Central memory CD4-positive, alpha-beta T cell (primary cell): ENCODE data around the gene PSMC4.

Experiments used
- DNase-seq: peaks from one replicate; pipeline ENCODE4 v3.0.0; 2022
- total RNA-seq, 3 experiments: gene quantifications; one replicate each; lab custom pipeline; 2026; lab: John Stamatoyannopoulos, UW

Gene PSMC4
- 61.1 to 265 (median 76.8) reads per million in 3 experiments for total RNA-seq

DNA sequence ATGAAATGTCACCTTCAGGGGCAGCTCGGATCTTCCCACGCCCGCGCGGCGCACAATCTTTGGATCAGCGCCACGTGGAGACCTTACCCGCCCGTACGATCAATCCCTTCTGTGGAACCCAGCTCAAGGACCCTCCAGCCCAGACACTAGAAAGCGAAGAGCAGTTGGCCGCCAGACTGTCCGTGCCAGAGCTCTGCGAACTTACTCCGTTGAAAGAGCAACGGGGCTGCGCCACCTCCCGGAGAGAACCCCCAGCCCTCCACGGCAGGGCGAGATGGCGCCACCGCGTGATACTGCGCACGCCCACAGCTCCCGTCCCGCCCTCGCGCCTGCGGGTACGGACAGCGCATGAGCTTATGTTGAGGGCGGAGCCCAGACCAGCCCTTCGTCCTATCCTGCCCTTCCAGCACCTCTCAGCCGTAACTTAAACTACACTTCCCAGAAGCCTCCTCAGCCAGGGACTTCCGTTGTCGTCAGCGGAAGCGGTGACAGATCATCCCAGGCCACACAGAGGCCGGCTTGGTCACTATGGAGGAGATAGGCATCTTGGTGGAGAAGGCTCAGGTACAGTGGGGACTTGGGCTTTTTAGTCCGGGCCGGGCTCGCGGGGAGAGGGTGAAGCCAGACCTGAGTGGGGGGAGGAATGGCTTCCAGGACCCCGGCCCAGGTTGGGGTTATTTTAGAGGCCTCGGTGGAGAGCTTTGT is at the start of gene PSMC4:
Gene PSMC4 (plus strand): TSS at position 491 of the 705 bp plus-strand sequence. CDS start 38 bp downstream, at position 529.
- DNase-seq: peak; percentile 99

DNA sequence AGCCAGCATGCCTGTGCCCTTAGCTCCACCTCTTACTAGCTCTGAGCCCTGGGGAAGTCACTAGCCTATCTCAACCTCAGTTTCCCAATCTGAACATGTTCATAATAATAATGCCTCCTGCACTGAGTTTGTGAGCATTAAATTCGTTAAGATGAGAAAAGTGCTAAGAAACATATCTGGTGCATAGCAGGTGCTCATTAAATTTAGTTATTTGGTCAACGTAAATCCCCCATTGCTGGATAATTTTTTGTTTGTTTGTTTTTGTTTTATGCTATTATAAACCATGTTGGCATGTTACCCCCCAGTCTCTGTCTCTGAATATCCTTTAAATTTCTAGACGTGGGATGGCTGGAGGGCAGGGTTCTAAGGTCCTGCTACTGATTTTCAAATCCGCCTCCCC is 47.1 kb upstream of the PSMC4 start:
- DNase-seq: no peak

DNA sequence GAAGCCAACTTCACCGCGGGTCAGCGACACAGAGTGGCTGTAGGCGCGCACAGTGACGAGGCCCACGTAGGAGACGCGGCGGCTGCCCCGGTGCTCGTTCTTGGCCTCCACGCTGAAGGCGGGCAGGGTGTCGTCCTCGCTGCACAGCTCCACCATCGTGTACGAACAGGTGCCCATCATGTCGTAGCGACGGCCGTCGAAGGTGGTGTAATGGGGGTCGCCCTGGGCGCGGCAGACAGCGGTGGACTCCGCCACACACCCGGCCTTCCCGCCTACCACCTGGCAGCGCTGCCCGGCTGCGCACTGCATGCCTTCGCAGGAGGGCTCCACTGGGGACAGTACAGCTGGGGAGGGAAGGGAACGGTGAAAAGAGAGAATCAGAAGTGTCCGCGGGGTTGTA is 46.6 kb upstream of the PSMC4 start:
- DNase-seq: no peak

DNA sequence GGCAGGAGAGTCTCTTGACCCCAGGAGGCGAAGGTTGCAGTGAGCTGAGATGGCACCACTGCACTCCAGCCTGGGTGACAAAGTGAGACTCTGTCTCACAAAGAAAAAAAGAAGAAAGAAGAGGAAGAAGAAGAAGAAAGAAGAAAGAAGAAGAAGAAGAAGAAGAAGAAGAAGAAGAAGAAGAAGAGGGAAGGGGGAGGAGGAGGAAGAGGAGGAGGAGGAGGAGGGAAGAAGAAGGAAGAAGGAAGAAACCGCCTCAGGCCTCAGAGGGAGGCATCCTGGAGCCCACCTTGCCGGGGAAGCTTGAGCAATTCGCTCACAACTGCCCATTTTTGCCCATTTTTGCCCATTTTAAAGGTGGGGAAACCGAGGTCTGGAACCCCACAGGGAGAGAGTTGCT is 46.0 kb upstream of the PSMC4 start:
- no peak for DNase-seq

DNA sequence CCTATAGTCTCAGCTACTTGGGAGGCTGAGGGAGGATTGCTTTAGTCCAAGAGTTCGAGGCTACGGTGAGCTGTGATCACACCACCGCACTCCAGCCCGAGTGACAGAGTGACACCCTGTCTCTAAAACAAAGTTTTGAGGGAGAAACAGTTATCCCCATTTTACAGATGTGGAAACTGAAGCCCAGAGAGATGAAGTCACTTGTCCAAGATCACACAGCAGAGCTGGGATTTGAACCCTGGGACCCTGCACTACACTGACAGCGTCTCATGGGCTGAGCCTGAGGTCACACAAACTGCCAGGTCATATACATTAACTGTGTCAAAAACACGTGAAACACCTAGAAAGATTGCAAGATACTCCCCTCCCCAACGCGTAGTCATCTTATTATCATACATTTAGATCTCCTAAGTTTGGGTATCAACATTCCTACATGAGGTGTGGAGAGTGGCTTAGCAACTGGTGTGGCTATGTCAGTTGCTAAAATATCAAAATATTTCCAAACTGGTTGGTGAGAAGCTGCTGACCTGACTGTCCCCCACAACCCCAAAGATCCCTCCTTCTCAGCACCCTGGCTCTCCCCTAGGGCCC is 44.7 kb upstream of the PSMC4 start:
- no peak for DNase-seq

DNA sequence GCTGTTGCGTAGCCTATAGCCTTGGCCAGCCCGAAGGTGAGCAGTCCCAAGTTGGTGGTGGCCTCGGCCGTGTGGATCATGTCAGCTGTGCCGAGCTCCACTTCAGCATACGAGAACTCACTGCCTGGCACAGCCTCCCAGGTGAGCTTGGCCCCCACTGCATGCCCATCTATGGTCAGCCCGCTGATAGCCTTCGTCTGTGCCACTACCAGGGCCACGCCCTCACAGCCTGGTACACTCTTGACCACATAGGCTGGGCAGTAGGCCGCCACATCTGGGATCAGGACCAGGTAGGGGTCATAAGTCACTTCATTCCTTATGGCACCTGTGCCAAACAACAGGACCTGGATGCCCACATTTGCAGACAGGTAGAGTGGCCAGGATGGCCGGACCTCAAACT is 43.9 kb upstream of the PSMC4 start:
- no peak for DNase-seq

DNA sequence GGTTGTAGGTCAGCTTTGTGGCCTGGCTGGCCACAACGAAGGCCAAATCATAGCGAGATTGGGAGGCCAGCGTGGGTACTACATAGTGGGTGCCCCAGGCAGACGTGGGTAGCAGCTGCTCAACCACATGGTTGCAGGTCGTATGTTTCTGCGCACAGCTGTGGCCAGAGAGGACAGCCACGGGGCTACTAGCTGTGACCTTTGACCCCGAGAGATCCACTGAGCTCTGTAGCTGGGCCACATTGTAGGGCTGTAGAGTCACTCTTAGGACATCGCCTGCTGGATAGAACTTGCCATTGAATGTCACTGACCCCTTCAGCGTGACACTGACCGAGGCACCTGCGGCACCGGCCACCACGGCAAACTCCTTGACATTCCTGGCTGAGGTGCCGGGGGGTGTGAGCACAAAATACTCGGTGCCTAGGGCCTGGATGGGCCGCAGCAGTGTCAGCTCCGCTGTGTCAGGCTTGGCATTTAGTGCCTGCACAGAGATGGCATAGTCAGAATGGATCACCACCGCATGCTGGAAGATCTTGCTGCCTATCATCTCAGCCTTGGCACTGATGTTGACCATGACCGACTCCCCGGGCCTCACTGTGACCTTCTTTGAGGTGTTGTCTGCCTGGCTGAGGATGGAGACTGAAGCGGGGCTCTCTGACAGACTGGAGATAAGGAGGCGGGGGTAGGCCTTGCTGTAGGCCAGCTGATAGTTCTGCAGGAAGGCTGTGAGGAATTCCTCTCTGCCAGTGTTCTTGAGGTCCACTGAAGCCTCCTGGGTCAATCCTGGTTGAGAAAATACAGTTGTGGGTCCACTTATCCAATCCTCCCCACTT is 43.2 kb upstream of the PSMC4 start:
- DNase-seq: no peak

DNA sequence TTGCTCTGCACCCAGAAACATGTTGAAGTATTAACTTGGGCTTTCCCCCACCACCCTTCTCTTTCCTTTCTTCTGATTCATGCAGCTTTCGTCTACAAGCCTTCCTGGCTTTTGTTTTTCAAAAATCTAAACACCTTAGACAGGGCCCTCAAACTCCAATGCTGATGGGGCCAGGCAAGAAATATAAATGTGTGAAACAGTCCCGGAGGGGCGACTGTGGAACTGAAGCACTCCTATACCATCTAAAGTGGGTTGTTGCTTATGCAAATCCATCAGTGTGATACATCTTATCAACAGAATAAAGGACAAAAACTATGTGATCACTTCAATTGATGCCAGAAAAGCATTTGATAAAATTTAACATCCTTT is 42.6 kb upstream of the PSMC4 start:
- no peak for DNase-seq

DNA sequence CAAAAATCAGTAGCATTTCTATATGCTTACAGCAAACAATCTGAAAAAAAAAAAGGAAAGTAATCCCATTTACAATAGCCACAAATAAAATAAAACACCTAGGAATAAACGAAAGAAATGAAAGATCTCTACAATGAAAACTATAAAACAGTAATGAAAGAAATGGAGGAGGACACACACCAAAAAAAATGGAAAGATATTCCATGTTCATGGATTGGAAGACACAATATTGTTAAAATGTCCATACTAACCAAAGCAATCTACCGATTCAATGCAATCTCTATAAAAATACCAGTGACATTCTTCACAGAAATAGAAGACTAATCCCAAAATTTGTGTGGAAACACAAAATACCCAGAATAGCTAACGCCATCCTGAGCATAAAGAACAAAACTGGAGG is 41.2 kb upstream of the PSMC4 start:
- DNase-seq: no peak

DNA sequence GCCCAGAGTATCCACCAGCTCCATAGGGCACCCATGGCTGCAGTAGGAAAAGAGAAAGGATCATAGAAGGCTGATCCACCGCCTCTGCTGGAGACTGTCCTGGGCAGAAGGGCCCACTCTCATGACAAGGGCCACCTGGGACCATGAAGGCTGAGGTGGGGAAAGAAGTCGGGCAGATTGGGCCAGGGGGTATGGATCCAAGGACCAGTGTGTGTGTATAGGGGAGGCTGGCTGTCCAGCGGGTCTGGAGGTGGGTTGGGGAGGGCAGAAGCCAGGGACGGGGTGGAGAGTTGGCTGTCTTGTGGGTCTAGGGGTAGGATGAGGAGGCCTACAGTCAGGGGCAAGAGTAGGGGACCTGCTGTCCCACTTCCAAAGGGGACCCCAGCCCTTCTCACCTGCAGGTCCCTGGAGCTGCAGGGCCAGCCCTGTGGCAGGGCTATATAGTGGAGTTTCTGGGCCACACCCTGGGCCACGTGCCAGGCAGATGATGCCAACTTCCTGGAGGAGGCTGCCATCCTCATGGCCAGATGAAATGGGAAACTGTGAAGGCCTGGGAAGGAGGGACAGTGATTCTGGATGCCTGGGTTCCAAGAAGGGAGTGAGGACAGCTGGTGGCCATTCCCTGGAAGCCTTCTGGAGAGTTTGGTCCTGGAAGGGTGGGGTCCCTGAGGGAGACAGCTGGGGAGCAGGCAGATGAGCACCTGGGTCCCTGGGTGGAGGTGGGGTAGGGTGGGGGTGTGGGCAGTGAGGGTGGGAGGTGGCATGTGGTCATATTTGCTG is 36.2 kb upstream of the PSMC4 start, which contains the start of gene FCGBP:
Gene FCGBP (minus strand): TSS at position 51 of the 780 bp plus-strand sequence.
- no peak for DNase-seq

DNA sequence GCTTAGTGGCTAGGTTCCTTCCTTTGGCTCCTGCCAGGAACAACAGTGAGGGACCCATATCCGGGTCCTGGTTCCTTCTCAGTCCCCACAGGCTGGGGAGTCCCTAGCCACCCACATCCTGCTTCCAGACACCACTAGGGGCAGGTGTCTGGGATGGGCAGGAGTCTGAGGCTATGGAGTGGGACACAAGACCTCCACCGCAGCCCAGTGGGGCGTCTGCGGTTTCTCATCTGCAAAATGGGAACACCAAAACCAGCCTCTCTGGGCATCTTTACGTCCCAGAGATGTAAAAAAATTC is 35.7 kb upstream of the PSMC4 start:
- DNase-seq: no peak

DNA sequence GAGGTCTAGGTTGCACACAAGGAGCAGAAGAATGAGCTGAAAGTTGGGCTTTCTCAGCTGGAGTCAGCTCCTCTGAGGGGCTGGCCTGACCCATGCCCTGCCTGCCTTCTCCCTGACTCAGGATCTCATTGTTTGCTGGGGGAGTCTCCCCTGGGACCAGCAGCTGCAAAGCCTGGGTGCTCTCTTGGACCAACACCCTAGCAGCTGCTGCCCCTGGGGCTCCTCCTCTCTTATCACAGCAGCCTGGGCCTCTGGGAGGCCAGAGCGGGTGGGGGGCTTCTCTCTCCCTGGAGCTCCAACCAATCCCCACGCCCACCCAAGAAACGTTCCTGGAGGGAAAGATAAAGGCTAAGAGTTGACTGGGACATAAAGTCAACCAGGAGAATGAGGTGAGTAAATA is 34.9 kb upstream of the PSMC4 start:
- no peak for DNase-seq

DNA sequence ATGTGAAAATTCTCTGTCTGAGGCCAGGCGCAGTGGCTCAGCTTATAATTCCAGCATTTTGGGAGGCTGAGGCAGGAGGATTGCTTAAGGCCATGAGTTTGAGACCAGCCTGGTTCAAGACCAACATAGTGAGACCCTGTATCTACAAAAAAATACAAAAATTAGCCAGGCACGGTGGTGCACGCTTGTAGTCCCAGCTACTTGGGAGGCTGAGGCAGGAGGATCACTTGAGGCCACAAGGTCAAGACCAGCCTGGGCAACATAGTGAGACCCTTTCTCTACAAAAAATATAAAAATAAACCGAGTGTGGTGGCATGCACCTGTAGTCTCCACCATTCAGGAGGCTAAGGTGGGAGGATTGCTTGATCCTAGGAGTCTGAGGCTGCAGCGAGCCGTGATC is 34.3 kb upstream of the PSMC4 start:
- DNase-seq: no peak

DNA sequence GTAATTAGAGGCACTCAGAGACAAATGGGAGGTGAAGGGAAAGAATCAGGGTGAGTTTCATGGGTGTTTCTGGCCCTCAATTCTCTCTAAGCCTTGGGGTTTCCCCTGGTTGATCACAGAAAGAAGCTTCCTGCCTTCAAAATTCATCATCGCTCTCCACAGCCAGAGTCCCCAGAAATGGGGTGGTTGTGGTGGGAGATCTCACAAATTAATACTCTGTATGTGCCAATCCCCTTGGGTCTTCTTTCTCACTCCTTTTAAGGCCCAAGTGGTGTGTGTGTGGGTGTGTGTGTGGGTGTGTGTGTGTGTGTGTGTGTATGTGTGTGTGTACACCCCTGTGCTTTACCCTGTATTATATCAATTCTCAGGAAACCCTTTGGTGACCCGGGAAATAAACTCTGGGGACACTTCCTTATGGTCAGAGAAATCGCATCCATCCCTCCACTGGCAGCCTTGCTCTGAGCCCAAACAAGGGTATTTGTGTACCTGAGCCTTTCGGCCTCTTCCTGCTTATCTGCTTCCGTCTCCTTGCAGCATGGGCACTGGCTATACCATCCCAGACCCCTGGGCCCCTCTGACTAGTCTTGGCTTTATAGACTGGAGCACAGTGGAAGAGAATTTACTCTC is 33.8 kb upstream of the PSMC4 start:
- DNase-seq: peak; percentile 28

DNA sequence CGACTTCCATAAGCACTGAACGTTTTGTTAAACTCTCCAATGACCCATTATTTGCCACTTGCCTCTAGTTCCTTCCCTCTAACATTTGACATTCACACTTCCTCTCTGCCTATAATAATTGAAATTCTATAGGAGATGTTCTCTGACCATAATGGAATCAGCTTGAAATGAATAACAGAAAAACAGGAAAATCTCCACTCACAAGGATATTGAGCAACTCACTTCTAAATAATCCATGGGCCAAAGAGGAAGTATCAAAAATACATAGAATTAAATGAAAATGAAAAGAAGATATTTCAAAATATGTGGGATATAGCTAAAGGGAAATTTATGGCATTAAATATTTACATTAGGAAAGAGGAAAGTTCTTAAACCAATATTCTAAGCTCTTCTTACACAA is 33.2 kb upstream of the PSMC4 start:
- DNase-seq: no peak

DNA sequence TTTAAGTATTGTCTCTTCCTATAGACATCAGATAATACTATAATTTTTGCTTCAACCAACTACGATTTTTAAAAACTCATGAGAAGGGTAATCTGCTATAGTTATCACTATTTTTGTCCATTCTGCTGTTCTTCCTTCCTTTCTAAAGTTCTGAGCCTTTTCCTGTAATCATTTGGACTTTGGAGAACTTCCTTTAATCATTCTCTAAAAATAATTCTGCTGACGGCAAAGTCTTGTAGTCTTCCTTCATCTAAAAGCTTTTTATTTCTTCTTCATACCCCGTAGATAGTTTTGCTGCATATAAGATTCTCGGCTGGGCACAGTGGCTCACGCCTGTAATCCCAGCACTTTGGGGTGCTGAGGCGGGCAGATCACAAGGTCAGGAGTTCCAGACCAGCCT is 31.4 kb upstream of the PSMC4 start:
- DNase-seq: no peak

DNA sequence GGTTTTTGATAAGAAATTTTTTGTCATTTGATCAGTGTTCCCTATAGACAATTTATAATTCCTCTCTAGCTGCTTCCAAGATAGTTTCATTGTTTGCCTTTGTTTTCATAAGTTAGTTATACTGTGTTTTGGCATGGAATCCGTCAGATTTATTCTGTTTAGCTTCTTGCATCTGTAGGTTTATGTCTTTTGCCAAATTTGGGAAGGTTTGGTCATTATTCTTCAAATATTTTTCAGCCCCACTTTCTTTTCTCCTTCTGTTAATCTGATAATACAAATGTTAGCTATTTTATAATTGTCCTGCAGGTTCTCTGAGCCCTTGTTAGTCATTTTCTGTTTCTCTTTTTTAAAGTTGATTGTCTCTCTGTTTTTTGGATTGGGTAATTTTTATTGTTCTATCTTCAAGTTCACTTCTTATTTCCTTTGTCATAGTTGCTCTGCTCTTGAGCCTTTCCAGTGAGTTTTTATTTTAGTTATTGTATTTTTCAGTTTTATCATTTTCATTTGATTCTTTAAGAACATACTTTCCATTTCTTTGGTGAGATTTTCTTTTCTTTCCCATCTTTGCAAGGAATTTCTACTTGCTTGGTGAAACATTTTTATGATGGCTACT is 30.6 kb upstream of the PSMC4 start:
- no peak for DNase-seq

DNA sequence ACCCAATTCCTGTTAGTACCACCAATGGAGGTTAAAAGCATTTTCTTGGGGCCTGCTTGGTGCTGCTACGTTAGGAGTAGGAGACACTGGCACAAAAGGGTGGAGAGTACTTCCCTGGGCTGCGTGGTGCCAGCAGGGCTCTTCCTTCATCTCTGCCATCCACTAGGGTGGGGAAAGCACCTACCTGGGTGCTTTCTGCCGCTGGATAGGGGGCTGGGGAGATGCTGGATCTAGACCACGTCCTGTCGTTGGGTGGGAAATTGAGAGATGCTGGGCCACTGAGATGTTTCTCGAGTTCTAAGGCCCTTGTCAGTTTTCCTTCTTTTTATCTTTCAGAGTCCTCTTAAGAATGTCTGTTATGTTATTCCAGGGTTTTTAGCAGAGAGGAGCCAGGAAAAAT is 29.8 kb upstream of the PSMC4 start:
- no peak for DNase-seq

DNA sequence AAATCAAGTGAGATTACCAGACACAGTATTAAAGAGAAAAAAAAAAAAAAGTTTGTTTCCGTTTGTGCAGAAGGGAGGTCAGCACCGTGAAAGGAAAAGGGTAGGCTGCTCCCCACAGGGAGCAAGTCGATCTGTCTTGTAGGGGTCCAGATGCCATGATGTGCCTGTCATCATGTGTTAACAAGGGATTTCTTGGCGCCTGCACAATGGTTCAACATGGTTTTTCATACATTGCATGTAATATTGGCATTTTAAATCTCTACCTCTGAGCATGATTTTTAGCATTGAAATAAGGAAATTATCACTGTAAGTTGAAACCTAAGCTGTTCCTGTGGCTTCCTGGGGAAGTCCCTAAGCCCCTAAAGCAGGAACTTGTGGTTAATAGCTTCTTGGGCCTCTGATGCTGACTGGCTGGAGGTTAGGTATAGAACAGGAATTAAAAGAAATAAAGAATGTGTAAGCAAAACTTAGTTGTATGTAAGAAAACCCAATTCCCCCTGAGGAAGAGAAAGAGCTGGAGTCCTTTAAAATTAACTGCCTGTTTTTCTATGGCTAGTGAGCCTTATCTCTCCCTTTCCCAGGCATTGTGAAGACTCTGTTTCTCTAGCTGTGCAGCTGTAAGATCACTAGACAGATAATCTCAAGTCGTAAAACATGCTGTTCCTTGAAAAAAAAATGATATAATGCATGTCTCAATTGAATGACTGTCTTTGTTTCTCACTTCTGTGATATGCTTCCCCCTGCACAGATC is 29.2 kb upstream of the PSMC4 start:
- peak; percentile 86 for DNase-seq

DNA sequence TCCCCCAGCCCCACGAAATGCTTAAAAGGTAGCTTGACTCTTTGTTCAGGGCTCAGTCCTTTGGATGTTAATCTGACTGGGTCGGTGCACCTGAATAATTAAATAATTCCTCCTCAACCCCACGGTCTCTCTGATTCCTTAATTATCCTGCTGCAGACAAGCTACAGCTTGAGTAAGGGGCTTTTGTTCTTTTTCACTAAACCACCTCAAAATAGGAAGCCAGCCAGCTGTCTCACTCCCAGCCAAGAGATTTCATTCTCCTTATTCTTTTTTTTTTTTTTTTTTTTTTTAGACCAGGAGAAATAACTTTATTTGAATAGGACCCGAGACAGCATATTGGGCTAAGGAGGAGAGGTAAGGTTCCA is 28.6 kb upstream of the PSMC4 start:
- no peak for DNase-seq

DNA sequence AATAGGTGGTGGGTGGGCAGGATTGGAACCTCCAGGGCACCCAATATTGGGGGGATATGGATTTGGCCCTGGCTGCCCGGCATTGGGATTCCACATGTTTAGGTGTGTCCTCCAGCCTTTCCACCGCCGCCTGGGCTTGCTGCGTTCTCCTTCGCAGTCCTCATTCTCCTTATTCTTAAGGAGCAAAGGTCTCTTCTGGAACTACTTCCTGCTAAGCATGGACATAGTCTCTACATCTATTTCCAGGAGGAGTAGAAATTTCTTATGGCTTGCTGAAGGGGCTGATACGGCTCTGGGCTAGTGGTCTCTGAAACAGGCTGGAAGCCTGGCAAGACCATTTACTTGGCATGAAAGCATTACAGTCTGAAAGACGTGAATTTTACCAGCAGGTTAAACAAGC is 27.4 kb upstream of the PSMC4 start:
- no peak for DNase-seq

DNA sequence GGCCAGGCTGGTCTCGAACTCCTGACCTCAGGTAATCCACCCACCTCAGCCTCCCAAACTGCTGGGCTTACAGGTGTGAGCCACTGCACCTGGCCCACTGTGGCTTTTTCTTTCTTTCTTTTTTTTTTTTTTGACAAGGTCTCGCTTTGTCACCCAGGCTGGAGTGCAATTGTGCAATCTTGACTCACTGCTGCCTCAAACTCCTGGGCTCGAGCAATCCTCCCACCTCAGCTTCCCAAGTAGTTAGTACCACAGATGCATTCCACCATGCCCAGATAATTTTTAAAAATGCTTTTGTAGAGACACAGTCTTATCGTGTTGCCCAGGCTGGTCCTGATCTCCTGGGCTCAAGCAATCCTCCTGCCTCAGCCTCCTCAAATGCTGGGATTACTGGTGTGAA is 24.4 kb upstream of the PSMC4 start:
- DNase-seq: no peak
